ENCODE results near the gene DLST. TPM values are rescaled to one million over a fixed set of nuclear protein-coding genes. Genes with fewer than 3 reads are reported as not detected.

The DLST gene
- polyA plus RNA-seq (ENCODE audit: insufficient read length in 3 of 3) = 100 to 1,000 TPM; 124 to 131 (median 126) TPM

DNA sequence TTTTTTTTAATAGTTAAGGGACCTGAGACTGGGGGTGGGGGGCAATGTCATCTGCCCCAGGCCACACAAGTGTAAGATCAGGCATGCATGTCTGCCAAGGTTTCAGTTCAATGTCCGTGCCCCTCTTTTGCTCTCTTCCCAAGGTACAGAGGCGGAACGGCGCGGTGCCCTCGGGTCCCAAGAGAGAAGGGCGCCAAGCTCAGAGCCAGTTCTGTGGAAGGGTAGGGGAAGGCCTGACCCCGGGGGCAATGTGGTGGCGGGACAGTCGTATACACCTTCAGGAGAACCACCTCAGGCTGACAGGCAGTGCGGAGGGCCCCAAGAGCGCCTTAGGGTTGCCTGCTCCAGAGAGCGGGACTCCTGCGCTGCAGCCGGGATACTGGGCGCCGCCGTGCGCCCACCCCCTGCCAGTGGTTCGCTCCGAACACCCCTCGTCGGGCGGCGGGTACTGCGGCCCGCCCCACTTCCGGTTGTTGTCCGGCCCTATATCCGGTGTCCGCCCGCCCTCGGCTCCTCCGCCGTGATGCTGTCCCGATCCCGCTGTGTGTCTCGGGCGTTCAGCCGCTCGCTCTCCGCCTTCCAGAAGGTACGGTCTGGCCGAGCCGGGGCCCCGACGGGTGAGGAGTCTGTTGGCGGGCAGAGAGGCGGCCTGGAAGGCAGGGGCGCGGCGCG is at the start of gene DLST:
Gene DLST (plus strand): TSS at position 486 of the 672 bp plus-strand sequence. CDS start 38 bp downstream, at position 524.
- DNase-seq (ENCODE audit: low read depth in 3 of 3, low spot score in 2 of 3) = peak in 2 of 3 donors; percentile 74 to 75

DNA sequence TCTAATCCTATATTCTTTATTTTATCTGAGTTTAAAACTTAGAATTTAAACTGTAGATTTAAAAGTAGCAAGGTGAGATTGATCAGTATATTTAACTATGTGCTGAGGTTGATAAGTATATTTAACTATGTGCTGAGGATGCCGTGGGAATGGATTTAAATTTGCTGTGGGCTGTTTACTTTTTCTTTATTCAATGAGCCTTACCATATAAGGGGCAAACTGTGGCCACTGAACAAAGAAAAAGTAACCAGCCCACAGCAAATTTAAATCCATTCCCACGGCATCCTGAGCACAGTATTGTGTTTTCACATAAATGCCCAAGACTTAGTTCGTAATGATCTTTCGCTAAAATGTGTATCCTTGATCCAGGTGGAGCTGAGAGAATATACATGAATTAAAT is 48.9 kb upstream of the DLST start:
- DNase-seq (ENCODE audit: low read depth in 3 of 3, low spot score in 2 of 3) = no peak

DNA sequence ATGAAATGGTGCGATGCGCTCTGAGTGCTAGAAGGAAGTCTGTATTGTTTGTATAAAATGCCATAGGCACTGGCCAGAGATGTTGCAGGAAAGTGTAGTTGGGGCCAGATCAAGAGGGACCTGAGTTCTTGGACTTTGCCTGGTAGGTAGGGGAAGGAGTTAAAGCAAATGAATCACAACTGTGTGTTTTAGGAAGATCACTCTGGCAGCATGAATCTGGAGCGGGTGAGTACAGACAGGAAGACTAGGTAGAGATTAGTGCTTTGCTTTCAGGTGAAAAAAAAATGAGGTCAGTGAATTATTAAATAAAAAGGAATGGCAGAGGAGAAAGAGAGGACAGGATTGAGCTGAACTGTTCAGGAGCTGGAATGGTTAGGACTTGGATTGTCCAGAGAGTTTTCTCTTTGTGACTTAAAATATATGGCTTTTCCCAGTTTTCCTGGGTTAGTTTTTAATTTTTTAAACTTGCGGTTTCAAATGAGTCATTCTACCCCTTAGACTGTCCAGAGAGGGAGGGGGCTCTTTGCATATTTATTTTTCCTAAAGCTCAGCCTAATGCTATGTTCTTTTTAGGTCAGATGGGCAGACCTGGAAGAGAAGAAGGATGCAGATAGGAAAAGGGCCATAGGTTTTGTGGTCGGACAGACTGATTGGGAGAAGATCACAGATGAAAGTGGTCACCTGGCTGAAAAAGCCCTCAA is 46.9 kb upstream of the DLST start:
- DNase-seq (ENCODE audit: low read depth in 3 of 3, low spot score in 2 of 3) = no peak

DNA sequence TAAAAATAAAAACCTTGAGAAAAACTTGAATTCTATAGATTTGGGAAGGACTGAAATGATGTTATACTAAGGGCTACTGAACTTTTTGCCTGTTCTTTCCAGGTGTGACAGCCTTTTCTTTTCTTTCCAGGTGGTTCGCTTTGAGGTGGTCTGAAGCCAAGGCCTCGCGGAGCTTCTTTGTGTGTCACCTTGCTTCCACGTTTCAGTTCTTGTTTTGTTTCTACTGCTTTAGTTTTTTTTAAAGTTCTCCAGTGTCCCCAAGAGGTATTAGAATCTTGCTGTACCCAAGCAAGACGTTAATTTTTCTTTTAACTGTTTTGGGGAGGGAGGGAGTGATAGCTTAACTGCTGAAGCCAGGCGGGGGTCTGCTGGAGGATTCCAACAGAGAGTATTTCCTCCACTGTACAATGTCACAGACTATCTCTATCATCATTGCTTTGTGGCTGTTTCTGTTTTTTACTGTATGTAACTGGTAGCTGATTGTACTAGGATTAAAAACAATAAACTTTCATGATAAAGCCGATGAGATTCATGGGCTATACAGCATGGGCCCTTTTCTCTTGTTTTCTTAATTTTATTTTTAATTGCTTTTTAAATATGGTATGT is 46.0 kb upstream of the DLST start:
- no peak for DNase-seq (ENCODE audit: low read depth in 3 of 3, low spot score in 2 of 3)

DNA sequence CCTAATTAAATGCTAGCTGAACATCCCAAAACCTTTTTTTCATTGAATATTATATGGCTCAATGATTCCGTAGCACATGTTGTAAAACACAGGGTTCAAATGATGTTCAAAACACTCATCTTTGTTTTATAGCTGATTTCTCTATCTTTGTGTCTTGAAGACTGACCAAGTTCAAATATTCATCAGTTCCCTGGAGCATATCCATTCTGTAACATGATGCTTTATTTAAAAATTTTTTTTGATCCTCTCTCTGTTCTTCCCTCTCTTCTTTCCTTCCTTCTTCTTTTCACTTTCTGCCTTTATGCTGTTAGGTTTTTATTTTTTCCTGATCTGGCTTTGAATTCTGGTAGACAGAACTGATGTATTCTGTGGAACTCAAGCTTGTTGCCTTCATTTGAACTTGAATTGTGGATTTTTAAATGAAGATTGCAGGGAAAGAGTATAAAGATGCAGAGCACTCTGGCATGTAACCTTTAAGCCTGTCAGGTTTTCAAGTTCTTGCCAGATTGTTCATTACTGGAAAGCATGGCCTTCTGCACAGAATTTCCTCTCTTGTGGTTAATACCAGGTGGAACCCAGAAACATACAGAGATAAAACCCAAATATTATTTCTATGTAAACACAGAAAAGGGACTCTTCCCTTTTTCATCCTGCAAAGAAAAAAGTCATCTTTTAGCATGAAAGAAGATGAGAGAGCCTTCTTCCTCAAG is 45.3 kb upstream of the DLST start:
- no peak for DNase-seq (ENCODE audit: low read depth in 3 of 3, low spot score in 2 of 3)

DNA sequence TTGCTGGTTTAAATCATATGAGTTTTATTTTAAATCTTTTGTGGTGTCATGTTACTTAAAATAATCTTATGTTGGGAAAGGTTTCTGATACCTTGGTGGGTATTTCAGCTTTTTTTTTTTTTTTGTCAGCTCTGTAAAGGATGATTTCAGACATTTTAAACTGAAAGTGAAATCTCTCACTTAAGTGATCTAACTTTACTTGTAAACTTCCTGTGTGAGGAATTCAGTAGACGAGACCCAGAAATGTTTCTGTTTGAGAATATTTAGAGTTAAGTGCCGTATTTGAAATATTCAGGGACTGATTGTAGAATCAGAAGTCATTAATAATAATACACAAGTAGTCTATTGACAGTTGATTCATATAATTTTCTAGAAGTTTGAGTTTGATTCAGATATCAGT is 43.5 kb upstream of the DLST start:
- DNase-seq (ENCODE audit: low read depth in 3 of 3, low spot score in 2 of 3) = no peak

DNA sequence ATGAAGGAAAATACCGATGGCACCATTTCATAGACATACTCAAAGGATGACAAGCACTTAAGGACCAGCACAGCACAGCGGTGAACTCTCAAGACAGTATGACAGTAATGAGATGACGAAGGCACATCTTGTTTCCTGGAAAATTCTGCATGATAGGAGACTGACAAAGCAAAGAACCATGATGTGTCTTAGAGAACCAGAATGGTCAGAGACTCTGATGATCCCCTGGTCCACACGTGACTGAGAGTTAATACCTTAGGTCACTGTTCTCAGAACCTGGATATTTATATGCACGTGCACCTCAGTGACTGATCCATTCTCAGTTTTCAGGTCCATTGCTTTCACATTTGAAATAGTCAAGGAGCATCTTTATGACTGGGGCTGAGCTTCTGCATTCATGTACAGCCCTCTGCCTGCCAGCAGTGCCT is 41.1 kb upstream of the DLST start:
- no peak for DNase-seq (ENCODE audit: low read depth in 3 of 3, low spot score in 2 of 3)

DNA sequence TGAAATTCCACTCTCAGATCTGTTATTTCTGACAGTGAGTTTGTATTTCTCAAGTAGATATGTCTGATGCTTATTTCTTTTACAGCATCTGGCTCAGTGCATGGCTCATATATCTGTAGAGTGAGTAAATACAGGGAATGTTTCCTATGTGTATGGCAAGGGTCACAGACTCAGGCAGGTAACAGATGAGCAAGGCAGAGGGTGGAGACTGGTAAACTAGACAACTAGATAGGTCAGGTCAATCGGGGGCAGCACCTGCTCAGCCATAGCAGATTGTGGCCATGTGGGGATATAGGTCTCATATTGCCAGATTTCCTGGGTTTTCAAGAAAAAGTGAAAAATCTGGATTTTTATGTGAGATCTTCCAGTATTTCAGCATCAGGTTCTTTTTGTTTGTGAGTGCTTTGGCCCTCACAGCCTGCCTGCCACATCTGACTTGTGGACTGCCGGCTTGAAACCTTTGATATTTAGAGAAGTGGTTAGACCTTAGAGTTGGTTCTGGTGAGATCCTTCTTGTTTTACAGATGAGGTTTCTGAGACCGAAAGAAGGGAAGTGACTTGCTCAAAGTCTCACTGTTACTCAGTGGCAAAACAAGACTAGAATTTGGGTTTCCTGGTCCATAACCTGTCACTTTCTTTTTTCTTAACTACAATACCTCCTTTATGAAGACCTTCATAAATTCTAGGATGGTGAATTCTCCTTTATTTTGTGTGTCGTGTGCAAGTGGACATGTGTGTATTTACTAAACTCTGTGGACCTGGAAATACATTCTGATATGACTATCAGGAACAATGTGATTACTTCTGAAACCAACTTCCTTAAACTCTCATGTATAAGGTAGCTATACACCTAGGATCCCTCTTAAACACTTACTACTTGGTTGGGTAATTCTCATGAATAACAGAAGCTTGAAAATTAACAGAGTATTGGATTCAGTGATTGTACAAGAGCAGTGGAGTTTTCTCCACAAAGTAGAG is 40.2 kb upstream of the DLST start:
- no peak for DNase-seq (ENCODE audit: low read depth in 3 of 3, low spot score in 2 of 3)

DNA sequence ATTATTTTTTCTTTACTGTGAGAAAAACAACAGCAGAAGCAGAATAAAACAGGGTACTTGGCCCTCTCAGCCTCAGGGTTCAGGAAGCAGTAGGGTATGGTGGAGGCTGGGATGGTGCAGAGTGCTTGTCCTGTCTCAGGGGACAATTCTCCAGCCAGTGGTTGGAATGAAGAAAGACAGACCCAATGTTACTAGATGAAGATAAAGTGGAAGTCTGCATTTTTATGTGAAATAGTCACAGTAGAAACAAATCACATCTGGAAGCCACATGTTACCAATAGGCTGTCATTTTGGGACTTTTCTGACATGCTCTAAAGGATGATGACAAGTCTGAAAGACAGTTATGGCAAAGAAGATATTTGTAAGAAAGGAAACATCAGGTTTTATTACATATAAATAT is 38.1 kb upstream of the DLST start:
- no peak for DNase-seq (ENCODE audit: low read depth in 3 of 3, low spot score in 2 of 3)

DNA sequence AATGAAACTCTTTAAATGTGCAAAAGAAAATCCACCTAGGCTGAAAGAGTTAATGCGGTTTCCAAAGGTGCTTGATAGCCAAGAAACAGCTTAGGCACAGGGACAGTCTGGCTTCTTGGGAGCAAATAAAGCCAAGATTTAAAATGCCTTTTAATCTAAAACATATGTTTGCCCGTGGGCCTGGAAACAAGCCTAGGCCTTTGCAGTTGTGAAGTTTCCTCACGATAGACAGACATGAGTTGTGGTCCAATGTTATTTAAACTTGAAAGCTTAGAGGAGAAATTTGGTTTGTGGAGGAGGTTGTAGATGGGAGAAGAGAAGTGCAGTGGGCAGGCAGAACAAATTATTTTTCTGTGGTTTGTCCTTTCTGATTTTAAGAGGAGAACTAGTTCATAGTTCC is 35.5 kb upstream of the DLST start:
- no peak for DNase-seq (ENCODE audit: low read depth in 3 of 3, low spot score in 2 of 3)

DNA sequence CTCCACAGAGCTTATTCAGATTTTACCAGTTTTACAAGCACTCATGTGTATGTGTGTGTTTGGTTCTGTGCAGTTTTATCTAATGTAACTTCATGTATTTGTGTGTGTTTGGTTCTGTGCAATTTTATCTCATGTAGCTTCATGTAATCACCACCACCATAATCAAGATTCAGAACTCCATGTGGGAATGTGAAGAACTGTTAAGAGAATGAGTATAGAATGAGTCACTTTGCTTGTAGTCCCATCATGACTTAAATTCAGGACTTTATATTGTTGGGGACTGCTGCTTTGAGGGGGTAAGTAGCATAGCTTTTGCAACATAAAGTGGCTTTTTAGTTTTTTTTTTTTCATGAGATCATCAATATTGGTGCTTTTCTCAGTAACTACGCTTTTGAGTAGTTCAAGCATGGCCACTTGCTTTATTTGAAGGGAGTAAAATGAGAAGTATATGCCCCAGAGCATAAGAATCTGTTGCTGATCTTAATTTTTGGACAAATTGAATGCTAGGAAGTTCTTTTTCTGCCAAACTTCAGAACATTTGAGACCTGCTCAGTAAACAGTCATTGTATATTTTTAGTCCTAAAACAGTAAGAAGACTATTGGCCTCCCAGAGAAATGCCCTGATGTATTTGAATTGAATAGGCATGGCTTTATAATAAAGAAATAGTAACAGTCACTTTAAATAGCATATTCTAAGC is 34.6 kb upstream of the DLST start:
- no peak for DNase-seq (ENCODE audit: low read depth in 3 of 3, low spot score in 2 of 3)

DNA sequence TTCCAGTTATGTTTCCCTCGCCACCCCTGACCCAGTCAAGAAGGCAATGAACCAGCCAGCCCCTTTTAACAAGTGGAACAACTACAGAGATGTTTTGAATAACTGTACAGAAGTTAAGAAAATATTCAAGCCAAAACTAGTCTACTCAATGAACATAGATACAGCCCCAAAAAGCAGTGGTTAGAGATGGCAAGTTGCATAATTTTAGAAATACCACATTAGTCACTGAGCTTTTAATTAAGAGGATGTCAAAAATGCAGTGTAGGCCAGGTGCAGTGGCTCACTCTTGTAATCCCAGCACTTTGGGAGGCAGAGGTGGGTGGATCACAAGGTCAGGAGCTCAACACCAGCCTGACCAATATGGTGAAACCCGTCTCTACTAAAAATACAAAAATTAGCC is 32.9 kb upstream of the DLST start:
- no peak for DNase-seq (ENCODE audit: low read depth in 3 of 3, low spot score in 2 of 3)

DNA sequence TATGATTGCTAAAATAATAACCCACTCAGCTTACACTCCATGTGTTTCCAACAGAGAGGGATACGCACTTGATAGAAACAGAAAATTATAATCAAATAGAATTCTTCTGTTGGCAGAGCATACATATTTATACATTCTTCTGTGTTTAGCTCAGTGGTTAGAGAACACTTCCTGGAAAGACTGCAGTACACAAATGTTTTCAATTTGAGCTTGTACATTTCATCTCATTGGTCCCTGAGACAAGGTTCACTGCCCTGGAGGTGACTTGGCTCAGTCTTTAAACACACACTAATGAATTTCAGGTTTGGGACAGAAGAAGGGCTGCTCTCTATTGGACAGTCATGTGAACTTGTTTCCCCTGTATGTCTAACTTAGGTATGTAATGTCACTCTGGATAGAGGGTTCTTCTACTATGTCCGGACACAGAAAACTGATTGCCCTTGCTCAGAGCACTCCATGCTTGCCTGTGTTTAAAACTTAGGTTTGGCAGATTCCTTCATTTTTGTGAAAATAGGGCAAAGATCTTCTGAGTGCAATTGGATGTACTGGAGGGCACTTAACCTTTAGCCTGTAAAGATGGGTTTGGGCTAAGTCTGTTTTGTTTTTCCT is 28.7 kb upstream of the DLST start:
- DNase-seq (ENCODE audit: low read depth in 3 of 3, low spot score in 2 of 3) = peak in 1 of 3 donors; percentile 26

DNA sequence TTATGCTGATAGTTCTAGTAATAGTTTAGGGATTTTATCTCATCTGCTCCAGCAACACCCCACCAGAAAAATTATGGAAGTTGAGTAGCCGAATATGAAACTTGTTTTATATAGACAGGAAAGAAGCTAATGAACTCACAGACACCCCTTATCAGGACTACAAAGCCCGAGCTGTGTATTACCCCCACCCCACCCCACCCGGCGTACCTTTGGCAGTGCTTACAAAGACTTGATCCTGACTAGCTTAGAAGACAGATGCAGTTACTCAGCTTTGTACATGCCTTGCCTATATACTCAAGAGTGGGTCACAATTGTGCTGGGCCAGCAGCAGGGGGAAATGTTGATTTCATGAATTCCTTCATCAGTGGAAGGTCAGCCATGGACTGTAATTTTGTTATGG is 28.1 kb upstream of the DLST start:
- no peak for DNase-seq (ENCODE audit: low read depth in 3 of 3, low spot score in 2 of 3)

DNA sequence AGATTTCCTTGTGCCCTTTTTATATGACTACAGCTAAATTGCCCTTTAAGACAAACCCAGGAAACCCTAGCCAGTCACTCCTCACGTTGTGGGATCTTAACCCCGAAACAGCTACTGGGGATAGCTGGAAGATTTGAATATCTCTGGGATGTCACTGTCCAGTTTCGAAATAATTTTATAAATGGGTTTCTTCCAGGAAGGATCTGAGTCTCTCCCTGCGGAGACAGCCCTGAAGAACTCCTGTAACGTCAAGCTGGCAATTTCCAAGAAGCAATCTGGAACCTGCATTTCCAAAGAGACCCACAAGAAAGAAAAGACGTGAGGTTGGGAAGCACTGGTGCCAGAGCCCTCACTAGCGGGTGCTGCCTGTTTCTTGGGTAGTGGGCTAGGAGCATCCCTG is 26.7 kb upstream of the DLST start:
- DNase-seq (ENCODE audit: low read depth in 3 of 3, low spot score in 2 of 3) = no peak

DNA sequence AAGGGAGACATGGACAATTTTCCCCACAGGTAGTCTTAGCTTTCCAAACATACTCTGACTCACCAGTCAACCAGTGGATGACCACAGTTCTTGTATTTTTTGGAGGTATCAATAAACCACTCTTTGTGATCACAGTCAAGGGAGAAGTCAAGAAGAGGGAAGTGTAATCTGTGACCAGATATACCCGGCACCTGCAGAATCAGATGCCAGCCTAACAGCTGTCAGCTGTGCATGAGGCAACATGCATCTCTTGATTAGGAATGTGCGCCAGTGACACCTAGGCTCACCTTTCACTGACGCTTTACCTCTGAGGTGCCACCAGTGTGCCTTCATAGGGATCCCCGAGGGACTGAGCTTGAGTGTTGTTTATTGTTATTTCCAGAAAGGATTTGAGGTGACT is 25.8 kb upstream of the DLST start:
- no peak for DNase-seq (ENCODE audit: low read depth in 3 of 3, low spot score in 2 of 3)

DNA sequence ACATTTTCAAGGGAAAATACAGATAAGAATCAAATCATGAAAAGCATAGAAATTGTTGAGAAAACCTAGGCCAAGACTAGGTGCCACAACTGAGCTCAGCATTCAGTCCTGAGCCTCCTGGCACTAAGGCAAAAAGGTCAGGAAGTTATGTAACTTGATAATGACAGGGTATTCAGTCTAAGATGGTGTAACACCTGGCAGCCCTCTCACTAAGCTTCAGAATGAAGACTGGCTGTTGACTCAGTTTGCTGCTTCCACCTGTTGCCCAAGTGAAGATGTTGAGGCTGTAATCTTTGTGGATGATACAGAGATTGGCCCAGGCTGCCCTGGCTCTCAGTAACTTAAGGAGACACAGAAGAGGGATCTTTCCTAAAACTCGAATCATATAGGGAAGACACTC is 25.4 kb upstream of the DLST start:
- DNase-seq (ENCODE audit: low read depth in 3 of 3, low spot score in 2 of 3) = no peak

DNA sequence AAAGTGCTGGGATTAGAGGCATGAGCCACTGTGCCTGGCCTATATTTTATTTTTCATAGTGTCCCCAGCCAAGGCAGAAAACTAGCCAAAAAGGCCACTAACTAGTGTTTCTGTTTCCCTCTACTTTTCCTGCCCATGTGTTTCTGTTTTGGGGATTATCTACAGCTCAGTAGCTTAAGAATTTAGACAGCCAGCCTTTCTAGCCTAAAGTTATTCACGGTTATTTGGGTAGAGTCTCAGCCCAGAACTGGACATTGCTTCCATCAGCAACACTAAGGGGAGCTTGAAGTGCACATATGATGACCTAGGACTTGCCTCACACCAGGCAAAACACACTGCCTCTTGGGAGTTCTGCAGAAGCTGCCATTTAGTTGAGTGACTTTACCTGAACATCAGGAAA is 23.7 kb upstream of the DLST start:
- DNase-seq (ENCODE audit: low read depth in 3 of 3, low spot score in 2 of 3) = no peak
